Measurements from ENCODE around the gene GFPT2.

GRCh38 chr5:180316586-180316985 lies 36.5 kb downstream of the GFPT2 start:
- no peak for TF ChIP-seq POLR2A (IDR thresholded peaks at IDR 0.05)
- TF ChIP-seq CTCF (IDR thresholded peaks at IDR 0.05) = no peak
